HepG2 (cell line): ENCODE data around the gene OPTN. TPM values are rescaled to one million over a fixed set of nuclear protein-coding genes. Genes with fewer than 3 reads are reported as not detected.

Experiments
- AFF4 ChIP-seq: sonication (generic); formaldehyde crosslinking; IDR thresholded peaks from 2 replicates; pipeline ENCODE4 v1.4.0; 2020; ENCODE audit warnings: missing genetic modification reagents
- ATF7 ChIP-seq, 2 experiments: fragments of 450-650 bp in 1 of 2; sonication (generic) in 1 of 2; formaldehyde crosslinking in 1 of 2; IDR thresholded peaks; 2 replicates each; pipeline versions ENCODE4 v1.4.0 to v1.6.1; 2016 to 2020; ENCODE audit warnings: antibody characterized with exemption in 1 of 2, mild to moderate bottlenecking in 1 of 2, missing genetic modification reagents in 1 of 2
- CEBPZ ChIP-seq: IDR thresholded peaks from 2 replicates; pipeline ENCODE4 v1.6.1; 2012; ENCODE audit warnings: low read length, improper control_type of control experiment
- ETV5 ChIP-seq: IDR thresholded peaks from 2 replicates; pipeline ENCODE4 v1.6.1; 2018; ENCODE audit warnings: missing biosample characterization, missing genetic modification reagents, inconsistent platforms, borderline replicate concordance
- HES4 ChIP-seq: sonication (generic); formaldehyde crosslinking; IDR thresholded peaks from 2 replicates; pipeline ENCODE4 v1.9.0; 2021; ENCODE audit warnings: mild to moderate bottlenecking, missing genetic modification reagents, borderline replicate concordance
- HNF4A ChIP-seq: sonication (generic); formaldehyde crosslinking; IDR thresholded peaks from 2 replicates; pipeline ENCODE4 v1.4.0; 2020; ENCODE audit warnings: missing genetic modification reagents
- HOXA5 ChIP-seq: sonication (generic); formaldehyde crosslinking; IDR thresholded peaks from 2 replicates; pipeline ENCODE4 v1.4.0; 2020; ENCODE audit warnings: missing genetic modification reagents
- KDM1A ChIP-seq: IDR thresholded peaks from 2 replicates; pipeline ENCODE4 v1.6.1; 2016; ENCODE audit warnings: missing compliant biosample characterization
- PAWR ChIP-seq: sonication (generic); formaldehyde crosslinking; IDR thresholded peaks from 2 replicates; pipeline ENCODE4 v1.4.0; 2020; ENCODE audit warnings: missing genetic modification reagents, mild to moderate bottlenecking, borderline replicate concordance
- ZNF20 ChIP-seq: sonication (generic); formaldehyde crosslinking; IDR thresholded peaks from 2 replicates; pipeline ENCODE4 v1.4.0; 2020; ENCODE audit warnings: mild to moderate bottlenecking, moderate library complexity, missing genetic modification reagents
- ZNF567 ChIP-seq: sonication (generic); formaldehyde crosslinking; IDR thresholded peaks from 2 replicates; pipeline ENCODE4 v1.8.1; 2023; ENCODE audit warnings: mild to moderate bottlenecking, missing genetic modification reagents, borderline replicate concordance
- ZNF850 ChIP-seq: sonication (generic); formaldehyde crosslinking; conservative IDR thresholded peaks from 2 replicates; pipeline ENCODE4 v1.9.0; 2021; ENCODE audit warnings: mild to moderate bottlenecking, missing genetic modification reagents
- polyA plus RNA-seq, 8 experiments: library from polyadenylated mRNA; depleted of rRNA in 3 of 8; stranded (reverse) in 7 of 8; unstranded in 1 of 8; fragments of >200 nt; fragmentation: Illumina TruSeq in 4 of 8; extraction: Trizol in 4 of 8; gene quantifications; 2 replicates each; pipeline versions ENCODE4 v1.2.1 to v1.2.3, GENCODE V29; 2011 to 2016; ENCODE audit warnings: low read depth in 4 of 8, missing spikeins in 1 of 8, mixed read lengths in 1 of 8; ENCODE audit not compliant: insufficient read depth in 1 of 8
- total RNA-seq, 5 experiments: library from RNA; depleted of rRNA; stranded (reverse); fragments of >200 nt; fragmentation: Illumina TruSeq; extraction: Trizol; gene quantifications; 2 replicates each; pipeline ENCODE4 v1.2.3, GENCODE V29; 2016; ENCODE audit warnings: low read depth in 1 of 5
- TF ChIP-seq, protein P1 (sequence below): sonication (generic); formaldehyde crosslinking; IDR thresholded peaks from 2 replicates; pipeline ENCODE4 v1.5.1; 2020; ENCODE audit warnings: mild to moderate bottlenecking, missing genetic modification reagents, moderate library complexity

The OPTN gene
- total and polyA plus RNA-seq, 2 of the 13 experiments (the other 11 are each of a cell fraction or from before 2014, with no cell fraction given) = 13.4 to 46.6 TPM

- TF ChIP-seq, protein P1, sequence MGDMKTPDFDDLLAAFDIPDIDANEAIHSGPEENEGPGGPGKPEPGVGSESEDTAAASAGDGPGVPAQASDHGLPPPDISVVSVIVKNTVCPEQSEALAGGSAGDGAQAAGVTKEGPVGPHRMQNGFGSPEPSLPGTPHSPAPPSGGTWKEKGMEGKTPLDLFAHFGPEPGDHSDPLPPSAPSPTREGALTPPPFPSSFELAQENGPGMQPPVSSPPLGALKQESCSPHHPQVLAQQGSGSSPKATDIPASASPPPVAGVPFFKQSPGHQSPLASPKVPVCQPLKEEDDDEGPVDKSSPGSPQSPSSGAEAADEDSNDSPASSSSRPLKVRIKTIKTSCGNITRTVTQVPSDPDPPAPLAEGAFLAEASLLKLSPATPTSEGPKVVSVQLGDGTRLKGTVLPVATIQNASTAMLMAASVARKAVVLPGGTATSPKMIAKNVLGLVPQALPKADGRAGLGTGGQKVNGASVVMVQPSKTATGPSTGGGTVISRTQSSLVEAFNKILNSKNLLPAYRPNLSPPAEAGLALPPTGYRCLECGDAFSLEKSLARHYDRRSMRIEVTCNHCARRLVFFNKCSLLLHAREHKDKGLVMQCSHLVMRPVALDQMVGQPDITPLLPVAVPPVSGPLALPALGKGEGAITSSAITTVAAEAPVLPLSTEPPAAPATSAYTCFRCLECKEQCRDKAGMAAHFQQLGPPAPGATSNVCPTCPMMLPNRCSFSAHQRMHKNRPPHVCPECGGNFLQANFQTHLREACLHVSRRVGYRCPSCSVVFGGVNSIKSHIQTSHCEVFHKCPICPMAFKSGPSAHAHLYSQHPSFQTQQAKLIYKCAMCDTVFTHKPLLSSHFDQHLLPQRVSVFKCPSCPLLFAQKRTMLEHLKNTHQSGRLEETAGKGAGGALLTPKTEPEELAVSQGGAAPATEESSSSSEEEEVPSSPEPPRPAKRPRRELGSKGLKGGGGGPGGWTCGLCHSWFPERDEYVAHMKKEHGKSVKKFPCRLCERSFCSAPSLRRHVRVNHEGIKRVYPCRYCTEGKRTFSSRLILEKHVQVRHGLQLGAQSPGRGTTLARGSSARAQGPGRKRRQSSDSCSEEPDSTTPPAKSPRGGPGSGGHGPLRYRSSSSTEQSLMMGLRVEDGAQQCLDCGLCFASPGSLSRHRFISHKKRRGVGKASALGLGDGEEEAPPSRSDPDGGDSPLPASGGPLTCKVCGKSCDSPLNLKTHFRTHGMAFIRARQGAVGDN = peak; percentile 87
- TF ChIP-seq KDM1A (CRISPR knock-in tag) (no peak), HOXA5 (CRISPR knock-in tag) (0 out of 2 replicates have a peak, but pooled peaks have one; percentile 51), ATF7 (IDR thresholded peaks at IDR 0.05) (peak; percentile 63; the same call in 1 of the 2 replicates), ATF7 (CRISPR knock-in tag; IDR thresholded peaks at IDR 0.05) (no peak), CEBPZ (no peak), ZNF850 (no peak), HES4 (CRISPR knock-in tag) (no peak), ZNF567 (CRISPR knock-in tag) (no peak), AFF4 (CRISPR knock-in tag) (no peak), PAWR (CRISPR knock-in tag) (no peak), ETV5 (peak; percentile 56; the same call in 1 of the 2 replicates), HNF4A (CRISPR knock-in tag) (no peak), ZNF20 (CRISPR knock-in tag) (no peak)
Observed at GRCh38 chr10:13160934-13161856, 61.2 kb downstream of the OPTN start, which contains the start of gene MCM10 (continued).
